NCI-H446 (cell line): ENCODE data around the gene SNAP29.
"Not testable (repeated sequence)": the region's sequence is repeated elsewhere in the genome, so short reads cannot be mapped to it uniquely, and the experiment has no call there.

ENCODE experiments used
- DNase-seq, 2 experiments: peaks; one replicate each; lab custom pipeline; 2025; lab: John Stamatoyannopoulos, UW

SNAP29 gene

GRCh38 chr22:20834725-20835124 lies 24.1 kb upstream of the SNAP29 start:
- no peak for DNase-seq

- DNase-seq = no peak
Measured at GRCh38 chr22:20836987-20837823, 21.6 kb upstream of the SNAP29 start.

- not testable (repeated sequence) for DNase-seq
Measured at GRCh38 chr22:20839354-20839753, 19.5 kb upstream of the SNAP29 start.

GRCh38 chr22:20839837-20840645 lies 18.8 kb upstream of the SNAP29 start:
- DNase-seq = no peak

GRCh38 chr22:20840646-20841371 lies 18.0 kb upstream of the SNAP29 start:
- DNase-seq = no peak

GRCh38 chr22:20843501-20843900 lies 15.3 kb upstream of the SNAP29 start:
- DNase-seq = no peak

GRCh38 chr22:20844055-20845037 lies 14.5 kb upstream of the SNAP29 start:
- DNase-seq = no peak

- no peak for DNase-seq
Measured at GRCh38 chr22:20847318-20847822, 11.4 kb upstream of the SNAP29 start.

- peak in 1 of 2 experiments; percentile 24 for DNase-seq
Measured at GRCh38 chr22:20852076-20852475, 6.7 kb upstream of the SNAP29 start.

GRCh38 chr22:20852503-20852902 lies 6.3 kb upstream of the SNAP29 start:
- DNase-seq = peak in 1 of 2 experiments; percentile 25

GRCh38 chr22:20853236-20853660 lies 5.6 kb upstream of the SNAP29 start:
- DNase-seq = no peak

GRCh38 chr22:20857247-20857643 lies 1.6 kb upstream of the SNAP29 start:
- DNase-seq = no peak

- peak; percentile 87 to 91 for DNase-seq
Measured at GRCh38 chr22:20857838-20858614, 781 bp upstream of the SNAP29 start.

- no peak for DNase-seq
Measured at GRCh38 chr22:20859615-20860014, 808 bp downstream of the SNAP29 start.

GRCh38 chr22:20862540-20862939 lies 3.7 kb downstream of the SNAP29 start:
- DNase-seq = no peak

GRCh38 chr22:20863366-20863765 lies 4.6 kb downstream of the SNAP29 start:
- no peak for DNase-seq

GRCh38 chr22:20864186-20864908 lies 5.5 kb downstream of the SNAP29 start:
- no peak for DNase-seq

GRCh38 chr22:20865331-20865730 lies 6.5 kb downstream of the SNAP29 start:
- DNase-seq = no peak

- DNase-seq = no peak
Measured at GRCh38 chr22:20865875-20866445, 7.2 kb downstream of the SNAP29 start.
